Endothelial cell of umbilical vein (primary cell): ENCODE data around the gene AKAP6.

Source experiments
- CTCF ChIP-seq, 2 donors: IDR thresholded peaks; 1 replicate in 1 of 2; 2 replicates in 1 of 2; pipeline ENCODE4 v1.5.1; 2011; ENCODE audit warnings: low read length in 2 of 2, mild to moderate bottlenecking in 2 of 2, moderate library complexity in 2 of 2, control low read depth in 1 of 2, inconsistent platforms in 1 of 2, low read depth in 1 of 2; ENCODE audit not compliant: insufficient read depth in 1 of 2; ENCODE audit errors: extremely low read depth in 1 of 2
- EZH2 ChIP-seq: IDR thresholded peaks from 2 replicates; pipeline ENCODE4 v1.6.1; 2012; ENCODE audit warnings: borderline replicate concordance, low read depth, mild to moderate bottlenecking, moderate library complexity, low read length, inconsistent platforms; ENCODE audit not compliant: severe bottlenecking
- FOS ChIP-seq: IDR thresholded peaks from 2 replicates; pipeline ENCODE4 v1.6.1; 2011; ENCODE audit warnings: mild to moderate bottlenecking, low read length, moderate library complexity, borderline replicate concordance; ENCODE audit not compliant: insufficient read depth
- POLR2A ChIP-seq: IDR thresholded peaks from 2 replicates; pipeline ENCODE4 v1.6.1; 2012; ENCODE audit warnings: low read depth, mild to moderate bottlenecking, control low read depth, low read length
- POLR2AphosphoS5 ChIP-seq: IDR thresholded peaks from 2 replicates; pipeline ENCODE4 v1.6.1; 2012; ENCODE audit warnings: low read depth, mild to moderate bottlenecking, control low read depth, low read length, moderate library complexity; ENCODE audit not compliant: insufficient read depth

DNA sequence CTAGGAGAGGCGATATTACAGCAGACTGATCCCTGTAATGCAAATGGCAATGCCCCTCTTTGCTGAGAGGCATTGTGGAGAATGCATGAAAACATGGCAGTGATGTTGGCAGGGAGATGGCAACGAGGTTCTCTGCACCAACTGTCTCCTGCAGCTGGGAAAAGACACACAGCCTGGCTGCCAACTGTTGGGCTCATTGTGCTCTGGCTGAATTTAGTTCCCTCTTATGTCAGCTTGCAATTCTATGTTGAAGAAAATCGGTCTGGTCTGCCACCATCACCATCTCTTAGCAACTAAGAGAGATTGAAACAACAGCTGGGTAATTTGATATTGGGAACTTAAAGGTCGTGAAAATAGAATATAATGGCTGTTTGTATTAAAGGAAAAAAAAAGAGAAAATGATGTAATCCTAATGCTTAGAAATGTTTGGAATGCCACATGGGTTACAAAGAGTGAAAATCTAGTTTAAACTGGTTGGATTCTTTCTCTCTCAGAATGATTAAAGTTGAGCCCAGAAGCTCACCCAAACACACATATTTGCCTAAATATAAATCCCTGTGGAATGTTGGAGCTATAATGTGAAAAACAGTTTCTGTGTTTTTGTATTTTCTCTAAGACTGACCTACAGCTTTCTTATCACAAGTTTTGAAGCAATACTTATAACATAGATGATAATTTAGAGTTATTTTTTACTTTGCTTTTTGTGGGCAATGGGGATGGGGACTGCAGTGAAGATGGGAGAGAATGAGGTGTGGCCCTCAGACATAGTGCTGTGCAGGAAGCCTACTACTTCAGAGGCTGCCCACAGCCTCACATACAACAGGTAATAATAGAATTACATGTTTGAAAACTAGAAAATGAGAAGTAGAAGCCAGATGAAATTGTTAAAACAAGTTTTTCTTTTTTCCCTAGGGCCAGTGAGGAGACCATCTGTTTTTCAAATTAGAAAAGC is 143.7 kb downstream of the AKAP6 start:
- TF ChIP-seq CTCF (IDR thresholded peaks at IDR 0.05; ENCODE audit: extremely low read depth in 1 of 2, insufficient read depth in 1 of 2, low read depth in 1 of 2, low read length in 2 of 2) (no peak), POLR2AphosphoS5 (no peak), POLR2A (no peak), EZH2 (no peak), FOS (no peak)
